ENCODE data around the gene TBC1D7. TPM values are rescaled to one million over a fixed set of nuclear protein-coding genes. Genes with fewer than 3 reads are reported as not detected.

Gene TBC1D7
- total RNA-seq, 1 donor from 2014 or later, result 29.3 TPM

DNA sequence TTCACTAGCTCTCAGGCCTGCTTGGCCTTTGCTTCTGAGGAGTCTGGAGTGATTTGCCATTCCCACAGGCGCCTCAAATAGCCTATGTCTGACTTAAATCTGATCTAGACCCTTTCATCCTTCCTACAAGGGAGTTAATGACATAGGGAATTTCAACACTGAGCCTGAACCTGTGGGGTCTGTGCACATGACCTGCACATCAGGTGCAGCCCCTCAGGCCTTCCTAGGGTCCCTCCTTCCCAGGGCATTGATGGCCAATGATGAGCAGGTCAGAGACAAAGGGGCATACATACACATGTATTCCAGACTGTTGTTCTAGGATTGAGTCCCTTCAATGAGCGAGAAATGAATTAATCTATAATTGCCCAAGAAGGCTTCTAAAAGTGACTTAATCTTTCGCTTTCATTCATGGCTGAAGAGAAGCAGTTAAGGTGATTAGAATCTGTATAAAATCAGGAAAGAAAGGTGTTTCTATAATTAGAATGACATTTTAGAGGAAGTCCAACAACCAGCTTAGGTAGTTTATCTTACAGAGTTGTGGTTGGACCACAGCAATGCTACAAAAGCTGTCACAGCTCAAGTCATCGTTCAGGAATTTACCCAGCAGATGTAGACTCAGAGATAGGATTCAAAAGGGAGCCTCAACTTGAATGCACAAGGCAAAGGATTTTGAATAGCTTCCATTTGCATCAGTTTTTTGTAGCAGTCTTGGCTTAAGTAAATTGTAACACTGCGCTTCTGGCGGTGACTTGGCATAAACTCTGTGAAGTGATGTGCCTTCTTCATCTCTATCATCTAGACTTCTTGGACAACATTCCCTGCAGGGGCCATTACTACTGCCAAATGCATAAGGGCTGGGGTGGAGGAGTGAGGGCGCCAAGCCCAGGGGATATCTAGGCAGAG is 27.0 kb upstream of the TBC1D7 start:
- TF ChIP-seq, protein P1, sequence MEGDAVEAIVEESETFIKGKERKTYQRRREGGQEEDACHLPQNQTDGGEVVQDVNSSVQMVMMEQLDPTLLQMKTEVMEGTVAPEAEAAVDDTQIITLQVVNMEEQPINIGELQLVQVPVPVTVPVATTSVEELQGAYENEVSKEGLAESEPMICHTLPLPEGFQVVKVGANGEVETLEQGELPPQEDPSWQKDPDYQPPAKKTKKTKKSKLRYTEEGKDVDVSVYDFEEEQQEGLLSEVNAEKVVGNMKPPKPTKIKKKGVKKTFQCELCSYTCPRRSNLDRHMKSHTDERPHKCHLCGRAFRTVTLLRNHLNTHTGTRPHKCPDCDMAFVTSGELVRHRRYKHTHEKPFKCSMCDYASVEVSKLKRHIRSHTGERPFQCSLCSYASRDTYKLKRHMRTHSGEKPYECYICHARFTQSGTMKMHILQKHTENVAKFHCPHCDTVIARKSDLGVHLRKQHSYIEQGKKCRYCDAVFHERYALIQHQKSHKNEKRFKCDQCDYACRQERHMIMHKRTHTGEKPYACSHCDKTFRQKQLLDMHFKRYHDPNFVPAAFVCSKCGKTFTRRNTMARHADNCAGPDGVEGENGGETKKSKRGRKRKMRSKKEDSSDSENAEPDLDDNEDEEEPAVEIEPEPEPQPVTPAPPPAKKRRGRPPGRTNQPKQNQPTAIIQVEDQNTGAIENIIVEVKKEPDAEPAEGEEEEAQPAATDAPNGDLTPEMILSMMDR (IDR thresholded peaks at IDR 0.05; ENCODE audit: insufficient read depth, low read length, poor library complexity, severe bottlenecking), result no peak
- Histone ChIP-seq H3K27me3 (ENCODE audit: control insufficient read depth, insufficient read depth, low read length) (no peaks in the 10 kb centered on the region), H3K36me3 (ENCODE audit: control insufficient read depth, insufficient read depth, low read length) (no peaks in the 10 kb centered on the region), H3K4me3 (ENCODE audit: low read depth, low read length) (no peak overlapping the region)
- DNase-seq (ENCODE audit: low read depth), result peak; percentile 96

DNA sequence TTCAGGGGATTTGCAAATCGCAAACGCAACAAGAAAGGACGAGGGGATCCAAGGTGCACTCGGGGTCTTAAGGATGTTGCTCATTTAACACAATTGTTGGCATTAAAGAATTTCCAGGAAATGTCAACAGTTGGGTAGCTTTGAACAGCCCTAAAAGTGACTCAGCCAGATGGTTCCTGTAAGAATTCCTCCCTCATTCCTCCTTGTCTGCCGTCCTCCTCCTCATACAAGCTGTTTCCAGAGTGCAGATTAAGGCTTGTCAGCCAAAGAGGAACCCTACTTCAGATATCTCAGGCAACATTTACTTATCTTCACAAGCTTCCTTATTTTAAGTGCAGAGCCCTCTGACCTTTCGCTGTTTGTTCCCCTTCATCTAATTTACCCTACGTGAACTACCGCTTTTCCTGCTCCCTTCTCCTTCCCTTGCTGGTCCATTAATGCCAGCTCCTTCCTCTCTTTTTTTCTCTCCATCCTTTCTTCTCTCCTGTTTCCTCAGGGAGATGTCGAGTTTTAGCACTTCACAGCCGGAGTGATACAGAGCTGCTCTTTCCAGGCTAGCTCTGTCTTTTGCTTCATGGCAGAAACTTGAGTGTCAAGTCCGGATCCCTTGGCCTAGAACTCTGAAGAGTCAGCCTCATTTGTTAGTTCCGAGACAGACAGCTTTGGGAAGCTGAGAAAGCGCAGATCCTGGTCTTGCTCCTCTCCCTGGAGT is 26.1 kb upstream of the TBC1D7 start:
- Histone ChIP-seq H3K27me3 (ENCODE audit: control insufficient read depth, insufficient read depth, low read length) (no peaks in the 10 kb centered on the region), H3K4me3 (ENCODE audit: low read depth, low read length) (no peak overlapping the region), H3K36me3 (ENCODE audit: control insufficient read depth, insufficient read depth, low read length) (no peaks in the 10 kb centered on the region)
- DNase-seq (ENCODE audit: low read depth), result peak; percentile 48
- TF ChIP-seq, protein P1 (IDR thresholded peaks at IDR 0.05; ENCODE audit: insufficient read depth, low read length, poor library complexity, severe bottlenecking), result no peak

DNA sequence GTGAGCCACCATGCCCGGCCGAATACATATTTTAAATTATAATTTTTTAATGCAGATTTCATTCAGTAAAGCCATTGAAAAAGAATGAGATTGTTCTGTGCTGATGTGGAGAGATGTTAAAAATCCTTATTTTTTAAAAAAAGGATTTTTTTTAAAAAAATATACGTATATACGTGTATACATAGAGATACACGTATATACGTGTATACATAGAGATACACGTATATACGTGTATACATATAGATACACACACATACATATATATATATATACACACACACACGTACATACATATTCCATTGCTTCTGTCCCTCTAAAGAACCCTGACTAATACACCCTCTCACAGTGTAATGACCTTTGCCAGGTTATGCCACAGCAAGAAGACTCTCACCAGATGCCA is 23.8 kb upstream of the TBC1D7 start:
- Histone ChIP-seq H3K36me3 (ENCODE audit: control insufficient read depth, insufficient read depth, low read length) (no peaks in the 10 kb centered on the region), H3K27me3 (ENCODE audit: control insufficient read depth, insufficient read depth, low read length) (no peaks in the 10 kb centered on the region), H3K4me3 (ENCODE audit: low read depth, low read length) (no peak overlapping the region)
- DNase-seq (ENCODE audit: low read depth), result no peak
- TF ChIP-seq, protein P1 (IDR thresholded peaks at IDR 0.05; ENCODE audit: insufficient read depth, low read length, poor library complexity, severe bottlenecking), result no peak

DNA sequence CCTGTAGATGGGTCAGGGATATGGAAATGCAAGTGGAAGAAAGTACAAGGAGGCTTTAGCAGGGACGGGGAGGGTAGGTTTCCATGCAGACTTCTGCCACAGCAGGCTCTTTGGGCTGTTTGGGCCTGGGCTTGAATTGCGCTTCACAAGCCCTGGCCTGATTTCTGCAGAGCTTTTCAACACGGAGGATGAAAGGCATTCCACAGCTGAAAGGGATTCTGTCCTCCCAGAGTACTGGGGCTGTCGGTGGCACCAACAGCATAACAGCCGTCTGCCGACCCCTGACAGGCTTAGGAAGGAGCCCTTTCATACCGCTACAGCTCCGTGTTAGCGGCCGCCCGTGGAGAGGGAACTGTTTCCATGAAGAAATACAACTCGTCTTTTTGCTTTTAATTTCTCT is 22.9 kb upstream of the TBC1D7 start:
- Histone ChIP-seq H3K4me3 (ENCODE audit: low read depth, low read length) (no peak overlapping the region), H3K36me3 (ENCODE audit: control insufficient read depth, insufficient read depth, low read length) (no peaks in the 10 kb centered on the region), H3K27me3 (ENCODE audit: control insufficient read depth, insufficient read depth, low read length) (no peaks in the 10 kb centered on the region)
- TF ChIP-seq, protein P1 (IDR thresholded peaks at IDR 0.05; ENCODE audit: insufficient read depth, low read length, poor library complexity, severe bottlenecking), result no peak
- no peak for DNase-seq (ENCODE audit: low read depth)

DNA sequence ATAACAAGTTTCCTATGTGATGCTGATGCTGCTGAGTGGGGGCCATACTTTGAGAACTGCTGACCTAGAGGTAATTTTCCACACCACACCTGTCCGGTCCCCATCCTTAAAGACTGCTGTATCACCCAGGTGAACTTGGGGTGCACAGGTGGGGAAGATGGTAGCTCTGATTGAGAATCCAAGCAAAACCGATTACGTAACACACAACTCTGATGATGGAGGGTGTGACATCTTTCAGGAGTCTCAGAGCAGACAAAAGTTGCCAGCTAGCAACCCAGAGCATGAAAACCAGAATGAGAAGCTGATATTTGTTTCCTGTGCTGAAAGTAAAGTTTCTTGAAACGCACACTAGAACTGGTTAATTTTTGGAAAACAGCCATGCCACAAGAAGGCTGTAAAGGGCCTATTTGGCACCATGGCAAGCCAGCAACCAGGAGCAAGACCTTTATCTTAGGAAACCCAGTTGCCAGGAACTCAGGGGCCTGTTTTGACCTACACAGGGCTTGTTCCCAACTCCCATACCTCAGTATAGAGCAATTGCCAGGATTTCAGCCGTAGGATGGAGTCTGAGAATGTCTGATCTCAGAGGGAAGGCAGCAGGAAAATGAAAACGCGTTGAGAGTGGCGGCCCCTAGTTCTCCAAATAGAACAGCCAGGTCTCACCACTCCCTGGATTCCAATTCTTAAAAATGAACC is 21.6 kb upstream of the TBC1D7 start:
- TF ChIP-seq, protein P1 (IDR thresholded peaks at IDR 0.05; ENCODE audit: insufficient read depth, low read length, poor library complexity, severe bottlenecking), result no peak
- Histone ChIP-seq H3K4me3 (ENCODE audit: low read depth, low read length) (no peak overlapping the region), H3K27me3 (ENCODE audit: control insufficient read depth, insufficient read depth, low read length) (no peaks in the 10 kb centered on the region), H3K36me3 (ENCODE audit: control insufficient read depth, insufficient read depth, low read length) (no peaks in the 10 kb centered on the region)
- DNase-seq (ENCODE audit: low read depth), result no peak
